Activated CD4-positive, alpha-beta T cell treated with anti-CD3 and anti-CD28 coated beads for 36 hours (primary cell): Measurements from ENCODE around the gene TMIGD2. TPM values are rescaled to one million over a fixed set of nuclear protein-coding genes. Genes with fewer than 3 reads are reported as not detected.
"Not testable (repeated sequence)": the region's sequence is repeated elsewhere in the genome, so short reads cannot be mapped to it uniquely, and the experiment has no call there.

ENCODE experiments used
- ATAC-seq: fragments of 200-7000 bp; cut with Tn5 transposase; one replicate; pipeline ENCODE4 v1.10.0; 2021; ENCODE audit warnings: mild to moderate bottlenecking, moderate library complexity
- CTCF ChIA-PET: fragments of 350-600 bp; sonication (Branson Sonifier 250); formaldehyde crosslinking; loops from one replicate; lab custom pipeline; 2021; ENCODE audit warnings: antibody characterized with exemption; lab: Charles Lee
- POLR2A ChIA-PET: fragments of 350-600 bp; sonication (Branson Sonifier 250); formaldehyde crosslinking; loops from one replicate; lab custom pipeline; 2021; ENCODE audit warnings: antibody characterized with exemption, inconsistent platforms; lab: Charles Lee
- DNase-seq: peaks from one replicate; pipeline ENCODE4 v3.0.0-alpha.2; 2020
- H3K27ac Mint-ChIP-seq: one replicate; pipeline ENCODE4 v1.8.0; 2021; ENCODE audit warnings: mixed read lengths
- H3K27me3 Mint-ChIP-seq: one replicate; pipeline ENCODE4 v1.8.0; 2021; ENCODE audit warnings: mixed read lengths
- H3K36me3 Mint-ChIP-seq: one replicate; pipeline ENCODE4 v1.8.0; 2021; ENCODE audit warnings: low read depth, mixed read lengths
- H3K4me1 Mint-ChIP-seq: one replicate; pipeline ENCODE4 v1.8.0; 2021; ENCODE audit warnings: mixed read lengths
- H3K4me3 Mint-ChIP-seq: one replicate; pipeline ENCODE4 v1.8.0; 2021; ENCODE audit warnings: mild to moderate bottlenecking, moderate library complexity, mixed read lengths
- H3K9me3 Mint-ChIP-seq: one replicate; pipeline ENCODE4 v1.8.0; 2021; ENCODE audit warnings: low read depth, mixed read lengths
- intact Hi-C, 2 experiments: fragments of 100-400 bp; cut with DNase I in 1 of 2; cut with micrococcal nuclease in 1 of 2; formaldehyde crosslinking; loops; one replicate each; pipeline versions ENCODE4 v1.14.2 to v1.15.1; 2022 to 2024; cut with DNase I, micrococcal nuclease
- total RNA-seq, 2 experiments: library from RNA; stranded (reverse); gene quantifications; one replicate each; pipeline ENCODE4 v1.2.3, GENCODE V29; 2021

TMIGD2 gene
- total RNA-seq, 2 experiments from 2014 or later: 15.8 to 16.1 TPM

GRCh38 chr19:4267101-4267900 lies 34.9 kb downstream of the TMIGD2 start:
- H3K4me1 Mint-ChIP-seq: peaks cover 14% of the 10 kb centered on the region
- ATAC-seq: peak; percentile 81
- H3K4me3 Mint-ChIP-seq: no peak overlapping the region
- H3K27me3 Mint-ChIP-seq: no peaks in the 10 kb centered on the region
- intact Hi-C loops: loop anchor here (1.0 to 5.0 kb wide), 5 partner anchors 35 to 258 kb away; partner anchors contain the start of genes FSD1 (in 1 of the 2), SH3GL1 (in 1 of the 2) and TMIGD2 (in 1 of the 2)
- ChIA-PET POLR2A (interaction anchor here (0.5 to 1.5 kb wide), 8 partner anchors 31 to 133 kb away, joined by 3 to 9 read pairs (median 3); partner anchors contain the start of genes MPND, SH3GL1 and STAP2), CTCF (interaction anchor here (0.5 to 4.4 kb wide), 31 partner anchors 10 to 1040 kb away, joined by 3 to 52 read pairs (median 4); partner anchors contain the start of genes CHAF1A, EBI3, HDGFL2 and MPND)
- peaks cover 47% of the 10 kb centered on the region for H3K36me3 Mint-ChIP-seq
- DNase-seq: peak; percentile 83
- H3K27ac Mint-ChIP-seq: peak overlapping the region; percentile 9
- no peaks in the 10 kb centered on the region for H3K9me3 Mint-ChIP-seq

- DNase-seq (no peak), ATAC-seq (no peak)
- intact Hi-C loops: loop anchor here in 1 of 2 experiments (5.0 kb wide), 1 partner anchor 36 kb away; the partner anchor contains the start of genes FSD1 and TMIGD2
- H3K36me3 Mint-ChIP-seq: peaks cover 44% of the 10 kb centered on the region
- H3K4me1 Mint-ChIP-seq: peaks cover 14% of the 10 kb centered on the region
- POLR2A ChIA-PET: interaction anchor here (0.5 to 1.5 kb wide), 6 partner anchors 32 to 134 kb away, joined by 3 to 13 read pairs (median 5); partner anchors contain the start of genes MPND and SH3GL1
- H3K4me3 Mint-ChIP-seq: no peak overlapping the region
- H3K27ac Mint-ChIP-seq: no peak overlapping the region
- CTCF ChIA-PET: interaction anchor here (0.6 to 4.4 kb wide), 25 partner anchors 10 to 259 kb away, joined by 3 to 52 read pairs (median 4); partner anchors contain the start of genes CHAF1A, HDGFL2, MPND and YJU2
- H3K9me3 Mint-ChIP-seq: no peaks in the 10 kb centered on the region
- H3K27me3 Mint-ChIP-seq: no peaks in the 10 kb centered on the region
These were observed 35.8 kb downstream of the TMIGD2 start for GRCh38 chr19:4266253-4267000.

DNA sequence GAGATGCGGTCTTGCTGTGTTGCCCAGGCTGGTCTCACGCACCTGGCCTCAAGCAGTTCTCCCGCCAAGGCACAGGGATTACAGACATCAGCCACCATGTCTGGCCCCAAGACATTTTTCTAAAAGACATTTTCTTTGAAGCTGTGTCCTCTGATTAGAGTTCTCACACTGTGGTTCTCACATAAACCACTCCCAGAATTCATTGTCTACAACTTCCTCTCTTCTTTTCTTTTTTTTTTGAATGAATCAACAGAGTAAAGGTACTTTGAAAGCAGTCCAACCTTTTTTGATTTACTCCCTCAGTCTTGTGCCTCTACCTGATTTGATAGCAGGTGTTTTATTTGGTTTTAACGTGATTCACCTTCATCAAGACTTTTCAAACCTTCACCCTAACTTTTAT lies 37.4 kb downstream of the TMIGD2 start:
- intact Hi-C loops: loop anchor here in 1 of 2 experiments (5.0 kb wide), 1 partner anchor 37 kb away; the partner anchor contains the start of genes FSD1 and TMIGD2
- Mint-ChIP-seq H3K4me3 (no peak overlapping the region), H3K27me3 (no peaks in the 10 kb centered on the region), H3K4me1 (peaks cover 14% of the 10 kb centered on the region), H3K9me3 (no peaks in the 10 kb centered on the region), H3K36me3 (peaks cover 49% of the 10 kb centered on the region), H3K27ac (peak overlapping the region; percentile 72)
- no peak for DNase-seq
- ATAC-seq: no peak
- ChIA-PET CTCF (interaction anchor here (0.6 to 3.6 kb wide), 3 partner anchors 9 to 119 kb away, joined by 3 to 11 read pairs (median 4); no protein-coding TSS in a partner anchor), POLR2A (interaction anchor here (0.7 kb wide), 2 partner anchors 143 to 144 kb away, joined by 3 to 10 read pairs; no protein-coding TSS in a partner anchor)

- H3K4me3 Mint-ChIP-seq: no peak overlapping the region
- ATAC-seq (no peak), DNase-seq (no peak)
- intact Hi-C loops: no loop called here
- peaks cover 10% of the 10 kb centered on the region for H3K4me1 Mint-ChIP-seq
- no peaks in the 10 kb centered on the region for H3K27me3 Mint-ChIP-seq
- ChIA-PET CTCF (interaction anchor here (0.8 kb wide), 1 partner anchor 92 kb away, joined by 5 read pairs; no protein-coding TSS in a partner anchor), POLR2A (no interaction called here)
- peaks cover 47% of the 10 kb centered on the region for H3K36me3 Mint-ChIP-seq
- no peak overlapping the region for H3K27ac Mint-ChIP-seq
- peaks cover 1% of the 10 kb centered on the region for H3K9me3 Mint-ChIP-seq
These were observed 41.5 kb downstream of the TMIGD2 start for GRCh38 chr19:4260613-4261191.

GRCh38 chr19:4258181-4258580 lies 44.0 kb downstream of the TMIGD2 start:
- Mint-ChIP-seq H3K27me3 (no peaks in the 10 kb centered on the region), H3K9me3 (peaks cover 1% of the 10 kb centered on the region), H3K4me1 (no peaks in the 10 kb centered on the region), H3K4me3 (no peak overlapping the region), H3K27ac (no peak overlapping the region), H3K36me3 (peaks cover 47% of the 10 kb centered on the region)
- CTCF ChIA-PET: no interaction called here
- intact Hi-C loops: no loop called here
- POLR2A ChIA-PET: interaction anchor here (0.6 kb wide), 1 partner anchor 74 kb away, joined by 3 read pairs; no protein-coding TSS in a partner anchor
- DNase-seq: no peak
- no peak for ATAC-seq

- no peak overlapping the region for H3K4me3 Mint-ChIP-seq
- no peak for DNase-seq
- no peaks in the 10 kb centered on the region for H3K27me3 Mint-ChIP-seq
- ATAC-seq: no peak
- ChIA-PET CTCF (interaction anchor here (0.8 to 3.1 kb wide), 5 partner anchors 9 to 97 kb away, joined by 3 to 11 read pairs (median 3); no protein-coding TSS in a partner anchor), POLR2A (no interaction called here)
- H3K36me3 Mint-ChIP-seq: peaks cover 55% of the 10 kb centered on the region
- intact Hi-C loops: no loop called here
- peaks cover 1% of the 10 kb centered on the region for H3K9me3 Mint-ChIP-seq
- H3K4me1 Mint-ChIP-seq: no peaks in the 10 kb centered on the region
- H3K27ac Mint-ChIP-seq: no peak overlapping the region
These were observed 45.2 kb downstream of the TMIGD2 start for GRCh38 chr19:4257025-4257424.

DNA sequence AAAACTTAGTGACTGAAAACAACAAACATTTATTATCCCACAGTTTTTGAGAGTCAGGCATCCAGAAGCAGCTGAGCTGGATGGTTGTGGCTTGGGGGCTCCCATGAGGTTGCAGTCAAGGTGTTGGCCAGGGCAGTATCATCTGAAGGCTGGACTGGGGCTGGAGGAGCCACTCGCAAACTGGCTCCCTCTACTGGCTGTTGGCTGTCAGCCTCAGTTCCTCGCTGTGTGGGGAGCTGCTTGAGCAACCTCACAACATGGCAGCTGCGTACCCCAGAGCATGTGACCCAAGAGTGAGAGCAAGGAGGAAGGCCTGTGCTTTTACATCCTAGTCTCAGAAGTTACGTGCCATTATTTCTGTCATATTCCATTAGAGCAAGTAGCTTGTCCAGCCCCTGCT lies 45.6 kb downstream of the TMIGD2 start:
- no peak for ATAC-seq
- intact Hi-C loops: no loop called here
- Mint-ChIP-seq H3K4me3 (no peak overlapping the region), H3K27me3 (no peaks in the 10 kb centered on the region), H3K4me1 (no peaks in the 10 kb centered on the region), H3K36me3 (peaks cover 58% of the 10 kb centered on the region), H3K27ac (no peak overlapping the region), H3K9me3 (peaks cover 1% of the 10 kb centered on the region)
- CTCF ChIA-PET: interaction anchor here (0.6 to 3.1 kb wide), 7 partner anchors 8 to 114 kb away, joined by 3 to 11 read pairs (median 3); no protein-coding TSS in a partner anchor
- peak; percentile 37 for DNase-seq
- POLR2A ChIA-PET: interaction anchor here (0.6 kb wide), 2 partner anchors 19 to 160 kb away, joined by 3 to 6 read pairs; no protein-coding TSS in a partner anchor

- ATAC-seq: peak; percentile 97
- Mint-ChIP-seq H3K36me3 (peaks cover 31% of the 10 kb centered on the region), H3K9me3 (peaks cover 1% of the 10 kb centered on the region), H3K27me3 (no peaks in the 10 kb centered on the region), H3K4me3 (peak within 1 kb of the TSS; percentile 84), H3K27ac (peak within 1 kb of the TSS; percentile 100), H3K4me1 (peaks cover 9% of the 10 kb centered on the region)
- DNase-seq: peak; percentile 100
- ChIA-PET POLR2A (interaction anchor here (0.6 to 1.2 kb wide), 6 partner anchors 17 to 621 kb away, joined by 3 to 8 read pairs (median 4); partner anchors contain the start of genes CHAF1A, HDGFL2, MPND and PLIN3), CTCF (interaction anchor here (0.6 to 1.3 kb wide), 8 partner anchors 17 to 484 kb away, joined by 3 to 10 read pairs (median 4); partner anchors contain the start of genes EBI3, MRPL54 and SH3GL1)
- intact Hi-C loops: loop anchor here (1.0 to 5.0 kb wide), 22 partner anchors 18 to 1658 kb away; partner anchors contain the start of genes CHAF1A (in 2 of the 2), EBI3 (in 2 of the 2), MPND (in 2 of the 2) and MRPL54 (in 2 of the 2)
These were observed 55.2 kb downstream of the TMIGD2 start, which contains the start of gene YJU2 for GRCh38 chr19:4246767-4247593. YJU2 (plus strand) TSS chr19:4247080; CDS start chr19:4247147, 67 bp downstream.

GRCh38 chr19:4245938-4246337 lies 56.3 kb downstream of the TMIGD2 start:
- H3K27me3 Mint-ChIP-seq, ATAC-seq, H3K4me1 Mint-ChIP-seq, DNase-seq, CTCF ChIA-PET, H3K9me3 Mint-ChIP-seq: not testable (repeated sequence)
- Mint-ChIP-seq H3K4me3 (peak overlapping the region; percentile 84), H3K36me3 (peaks cover 20% of the 10 kb centered on the region), H3K27ac (peak overlapping the region; percentile 100)
- intact Hi-C loops: loop anchor here (2.0 to 5.0 kb wide), 6 partner anchors 17 to 1659 kb away; partner anchors contain the start of genes APBA3 (in 1 of the 2), EBI3 (in 1 of the 2), FZR1 (in 1 of the 2) and MFSD12 (in 1 of the 2)
- POLR2A ChIA-PET: interaction anchor here (0.7 kb wide), 1 partner anchor 742 kb away, joined by 7 read pairs; no protein-coding TSS in a partner anchor
